SK-N-SH treated with all-trans-retinoic acid at 6 μM for 48 hours (cell line): ENCODE results near the gene MOCS1.

ENCODE experiments used
- ARNTL ChIP-seq: fragments of 450-650 bp; formaldehyde crosslinking; IDR thresholded peaks from 2 replicates; pipeline ENCODE4 v1.5.0; 2020; ENCODE audit warnings: low read depth, mild to moderate bottlenecking, moderate library complexity, borderline replicate concordance
- SNAI2 ChIP-seq: fragments of 250-450 bp; sonication (Bioruptor Pico); IDR thresholded peaks from 2 replicates; pipeline ENCODE4 v1.5.0; 2020; ENCODE audit warnings: mild to moderate bottlenecking, moderate library complexity
- ZNF8 ChIP-seq: fragments of 450-650 bp; formaldehyde crosslinking; IDR thresholded peaks from 2 replicates; pipeline ENCODE4 v1.5.0; 2020; ENCODE audit warnings: mild to moderate bottlenecking, moderate library complexity

DNA sequence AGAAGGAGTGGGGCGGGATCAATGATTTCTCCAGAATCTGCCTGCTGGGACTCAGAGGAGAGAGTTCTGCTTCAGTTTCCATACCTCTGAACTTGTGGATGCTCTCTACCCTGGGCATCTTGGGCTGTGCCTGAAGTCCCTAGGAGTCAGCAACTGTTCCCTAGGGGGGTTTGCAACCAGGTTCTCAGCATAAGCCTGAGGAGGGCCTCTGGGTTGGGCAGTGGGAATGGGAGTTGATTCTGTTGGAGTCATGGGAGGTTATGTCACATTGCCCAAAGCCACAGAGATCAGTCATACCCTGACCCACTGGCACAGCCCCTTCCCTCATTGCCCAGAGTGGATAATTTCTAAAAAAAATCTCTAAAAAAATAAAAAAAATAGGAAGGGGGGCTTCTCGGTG is 47.4 kb downstream of the MOCS1 start:
- TF ChIP-seq ZNF8 (CRISPR knock-in tag) (no peak), SNAI2 (CRISPR knock-in tag) (no peak), ARNTL (no peak)
